ENCODE results near the gene SPANXN5. TPM values are rescaled to one million over a fixed set of nuclear protein-coding genes. Genes with fewer than 3 reads are reported as not detected.
"Not testable (repeated sequence)": the region's sequence is repeated elsewhere in the genome, so short reads cannot be mapped to it uniquely, and the experiment has no call there.

The SPANXN5 gene
- total and polyA plus RNA-seq, 2 experiments from 2014 or later, result not detected

GRCh38 chrX:52811065-52811625, 13.9 kb upstream of the SPANXN5 start, which contains the start of gene XAGE5:
Gene XAGE5, plus strand, starts transcription at chrX:52811287. Its CDS starts 1,280 bp downstream, at chrX:52812567.
- Histone ChIP-seq H3K9me2 (replicated peaks; ENCODE audit: insufficient read depth) (no peaks in the 10 kb centered on the region), H3K9me3 (ENCODE audit: low read depth) (no peaks in the 10 kb centered on the region), H2AFZ (no peak within 1 kb of the TSS), H3K4me2 (no peak within 1 kb of the TSS), H3K27ac (no peak within 1 kb of the TSS), H3K4me3 (no peak within 1 kb of the TSS), H3K27me3 (no peaks in the 10 kb centered on the region), H3K79me2 (no peaks in the 10 kb centered on the region), H3K4me1 (ENCODE audit: insufficient read depth) (no peaks in the 10 kb centered on the region), H3K36me3 (replicated peaks; ENCODE audit: insufficient read depth, low read depth) (no peaks in the 10 kb centered on the region), H4K20me1 (ENCODE audit: insufficient read depth, poor library complexity, severe bottlenecking) (no peaks in the 10 kb centered on the region)
- DNase-seq (ENCODE audit: low spot score), result no peak
- no peak for TF ChIP-seq EZH2phosphoT487 (IDR thresholded peaks at IDR 0.05; ENCODE audit: low read depth, severe bottlenecking, unreplicated experiment)
- TF ChIP-seq, protein P1, sequence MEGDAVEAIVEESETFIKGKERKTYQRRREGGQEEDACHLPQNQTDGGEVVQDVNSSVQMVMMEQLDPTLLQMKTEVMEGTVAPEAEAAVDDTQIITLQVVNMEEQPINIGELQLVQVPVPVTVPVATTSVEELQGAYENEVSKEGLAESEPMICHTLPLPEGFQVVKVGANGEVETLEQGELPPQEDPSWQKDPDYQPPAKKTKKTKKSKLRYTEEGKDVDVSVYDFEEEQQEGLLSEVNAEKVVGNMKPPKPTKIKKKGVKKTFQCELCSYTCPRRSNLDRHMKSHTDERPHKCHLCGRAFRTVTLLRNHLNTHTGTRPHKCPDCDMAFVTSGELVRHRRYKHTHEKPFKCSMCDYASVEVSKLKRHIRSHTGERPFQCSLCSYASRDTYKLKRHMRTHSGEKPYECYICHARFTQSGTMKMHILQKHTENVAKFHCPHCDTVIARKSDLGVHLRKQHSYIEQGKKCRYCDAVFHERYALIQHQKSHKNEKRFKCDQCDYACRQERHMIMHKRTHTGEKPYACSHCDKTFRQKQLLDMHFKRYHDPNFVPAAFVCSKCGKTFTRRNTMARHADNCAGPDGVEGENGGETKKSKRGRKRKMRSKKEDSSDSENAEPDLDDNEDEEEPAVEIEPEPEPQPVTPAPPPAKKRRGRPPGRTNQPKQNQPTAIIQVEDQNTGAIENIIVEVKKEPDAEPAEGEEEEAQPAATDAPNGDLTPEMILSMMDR (IDR thresholded peaks at IDR 0.05; ENCODE audit: poor library complexity), result no peak
- no peak for TF ChIP-seq EZH2 (IDR thresholded peaks at IDR 0.05; ENCODE audit: borderline replicate concordance)
- 92% methylated on average over 25 of the region's 25 CpGs for WGBS (ENCODE audit: low lambda C conversion rate, missing lambda C conversion rate)

DNA sequence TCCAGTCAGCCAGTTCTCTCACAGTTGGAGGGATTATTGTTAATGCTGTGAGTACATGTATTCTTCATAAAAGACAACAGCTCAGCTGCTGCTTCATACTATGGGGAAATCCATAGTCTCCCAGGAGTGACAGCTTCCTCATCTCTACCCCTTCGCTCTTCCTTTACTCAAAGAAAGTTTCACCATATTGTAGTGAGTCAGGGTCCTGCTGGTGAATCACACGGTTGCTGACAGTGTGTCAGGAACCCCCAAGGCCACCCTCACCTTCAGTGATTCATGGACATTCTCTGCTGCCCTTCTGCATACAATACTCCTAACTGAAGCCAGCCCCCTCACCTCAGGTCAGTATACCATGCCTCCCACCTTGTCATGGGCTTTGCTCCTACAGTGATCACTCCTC, 7.6 kb upstream of the SPANXN5 start:
- H3K79me2 ChIP-seq; H3K4me3 ChIP-seq; H2AFZ ChIP-seq; DNase-seq (ENCODE audit: low spot score); H3K4me2 ChIP-seq; H3K4me1 ChIP-seq (ENCODE audit: insufficient read depth); H3K27me3 ChIP-seq; H3K36me3 ChIP-seq (replicated peaks; ENCODE audit: insufficient read depth, low read depth); H3K9me2 ChIP-seq (replicated peaks; ENCODE audit: insufficient read depth); H3K9me3 ChIP-seq (ENCODE audit: low read depth); H3K27ac ChIP-seq; H4K20me1 ChIP-seq (ENCODE audit: insufficient read depth, poor library complexity, severe bottlenecking): not testable (repeated sequence)
- WGBS (ENCODE audit: low lambda C conversion rate, missing lambda C conversion rate), result 56% methylated on average over 2 of the region's 2 CpGs

DNA sequence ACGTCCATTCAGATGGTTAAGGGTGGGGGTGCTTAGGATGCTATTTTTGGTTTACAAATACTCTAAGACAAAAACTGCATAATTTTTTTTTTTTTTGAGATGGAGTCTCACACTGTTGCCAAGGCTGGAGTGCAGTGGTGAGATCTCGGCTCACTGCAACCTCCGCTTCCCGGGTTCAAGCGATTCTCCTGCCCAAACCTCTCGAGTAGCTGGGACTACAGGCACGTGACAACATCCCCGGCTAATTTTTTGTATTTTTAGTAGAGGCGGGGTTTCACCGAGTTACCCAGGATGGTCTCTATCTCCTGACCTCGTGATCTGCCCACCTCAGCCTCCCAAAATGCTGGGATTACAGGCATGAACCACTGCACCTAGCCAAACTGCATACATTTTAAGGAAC, 23.7 kb downstream of the SPANXN5 start:
- 68% methylated on average over 10 of the region's 11 CpGs for WGBS (ENCODE audit: low lambda C conversion rate, missing lambda C conversion rate)
- not testable (repeated sequence) for H3K4me1 ChIP-seq (ENCODE audit: insufficient read depth); H2AFZ ChIP-seq; H3K27me3 ChIP-seq; H4K20me1 ChIP-seq (ENCODE audit: insufficient read depth, poor library complexity, severe bottlenecking); H3K79me2 ChIP-seq; H3K4me3 ChIP-seq; H3K36me3 ChIP-seq (replicated peaks; ENCODE audit: insufficient read depth, low read depth); H3K27ac ChIP-seq; H3K4me2 ChIP-seq; H3K9me2 ChIP-seq (replicated peaks; ENCODE audit: insufficient read depth); DNase-seq (ENCODE audit: low spot score); H3K9me3 ChIP-seq (ENCODE audit: low read depth)

DNA sequence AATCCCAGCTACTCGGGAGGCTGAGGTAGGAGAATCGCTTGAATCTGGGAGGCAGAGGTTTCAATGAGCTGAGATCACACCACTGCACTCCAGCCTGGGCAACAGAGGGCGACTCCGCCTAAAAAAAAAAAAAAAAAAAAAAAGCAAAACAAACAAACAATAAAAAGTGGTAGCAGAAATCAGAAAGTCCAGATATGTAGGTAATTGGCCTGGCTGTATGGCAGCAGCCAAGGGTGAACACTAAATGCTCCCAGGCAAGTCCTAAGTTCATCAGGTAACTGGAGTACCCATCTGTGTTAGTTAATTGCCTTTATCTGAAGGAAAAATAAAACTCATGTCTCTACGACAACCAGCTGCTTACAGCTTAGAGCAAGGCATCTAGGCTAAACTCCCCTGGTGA, 31.2 kb downstream of the SPANXN5 start:
- not testable (repeated sequence) for H3K4me2 ChIP-seq; H3K9me2 ChIP-seq (replicated peaks; ENCODE audit: insufficient read depth); H3K79me2 ChIP-seq; H3K27ac ChIP-seq; H2AFZ ChIP-seq; H3K9me3 ChIP-seq (ENCODE audit: low read depth); H4K20me1 ChIP-seq (ENCODE audit: insufficient read depth, poor library complexity, severe bottlenecking); H3K27me3 ChIP-seq; H3K36me3 ChIP-seq (replicated peaks; ENCODE audit: insufficient read depth, low read depth); H3K4me3 ChIP-seq; DNase-seq (ENCODE audit: low spot score); H3K4me1 ChIP-seq (ENCODE audit: insufficient read depth)
- 63% methylated on average over 2 of the region's 5 CpGs for WGBS (ENCODE audit: low lambda C conversion rate, missing lambda C conversion rate)

- not testable (repeated sequence) for DNase-seq (ENCODE audit: low spot score); H3K4me2 ChIP-seq; H3K9me2 ChIP-seq (replicated peaks; ENCODE audit: insufficient read depth)
These were observed 46.3 kb downstream of the SPANXN5 start, which contains the start of gene SSX2B for GRCh38 chrX:52750952-52751351. Gene SSX2B, plus strand, starts transcription at chrX:52751252. Its CDS starts 1,429 bp downstream, at chrX:52752681.

More at GRCh38 chrX:52750952-52751351, 46.3 kb downstream of the SPANXN5 start, which contains the start of gene SSX2B:
- WGBS (ENCODE audit: low lambda C conversion rate, missing lambda C conversion rate), result no CpG with 5 or more reads among the region's 13 CpGs
- not testable (repeated sequence) for H3K4me1 ChIP-seq (ENCODE audit: insufficient read depth); H2AFZ ChIP-seq; H3K79me2 ChIP-seq; H3K36me3 ChIP-seq (replicated peaks; ENCODE audit: insufficient read depth, low read depth); H3K27me3 ChIP-seq; H3K27ac ChIP-seq; H4K20me1 ChIP-seq (ENCODE audit: insufficient read depth, poor library complexity, severe bottlenecking); H3K4me3 ChIP-seq; H3K9me3 ChIP-seq (ENCODE audit: low read depth)

Small RNA genes lying within 50 kb of the gene (small RNA-seq; reads per million reads assigned to genes)
- gene AC244505.6, result not detected
- not detected for gene AC244505.7

Other genes with a start within 250 kb of the SPANXN5 start
- not detected in 2 replicates for gene SSX7, start 142.5 kb downstream of the SPANXN5 start, total RNA-seq
- gene SSX7, start 142.5 kb downstream of the SPANXN5 start, polyA plus RNA-seq, result not detected in 2 replicates
- not detected in 2 replicates for gene SSX2, start 90.2 kb downstream of the SPANXN5 start, total RNA-seq
- not detected in 2 replicates for gene SSX2, start 90.2 kb downstream of the SPANXN5 start, polyA plus RNA-seq
- not detected in 2 replicates for gene SSX2B, start 46.2 kb downstream of the SPANXN5 start, total RNA-seq
- not detected in 2 replicates for gene SSX2B, start 46.2 kb downstream of the SPANXN5 start, polyA plus RNA-seq
- not detected in 2 replicates for gene XAGE5, start 13.9 kb upstream of the SPANXN5 start, total RNA-seq
- gene XAGE5, start 13.9 kb upstream of the SPANXN5 start, polyA plus RNA-seq, result not detected in 2 replicates
- not detected in 2 replicates for gene XAGE3, start 70.7 kb upstream of the SPANXN5 start, total RNA-seq
- gene XAGE3, start 70.7 kb upstream of the SPANXN5 start, polyA plus RNA-seq, result 0.34 TPM in 1 of 2 replicates, not detected in the other
- 15.3 and 20.1 TPM in 2 replicates for gene FAM156B, start 99.9 kb upstream of the SPANXN5 start, total RNA-seq
- gene FAM156B, start 99.9 kb upstream of the SPANXN5 start, polyA plus RNA-seq, result 25.6 and 28.2 TPM in 2 replicates
- gene FAM156A, start 161.1 kb upstream of the SPANXN5 start, total RNA-seq, result 10.8 and 16.9 TPM in 2 replicates
- 26.6 and 43.1 TPM in 2 replicates for gene FAM156A, start 161.1 kb upstream of the SPANXN5 start, polyA plus RNA-seq